ENCODE data around the gene RNASET2.
"Not testable (repeated sequence)": the region's sequence is repeated elsewhere in the genome, so short reads cannot be mapped to it uniquely, and the experiment has no call there.

The RNASET2 gene

DNA sequence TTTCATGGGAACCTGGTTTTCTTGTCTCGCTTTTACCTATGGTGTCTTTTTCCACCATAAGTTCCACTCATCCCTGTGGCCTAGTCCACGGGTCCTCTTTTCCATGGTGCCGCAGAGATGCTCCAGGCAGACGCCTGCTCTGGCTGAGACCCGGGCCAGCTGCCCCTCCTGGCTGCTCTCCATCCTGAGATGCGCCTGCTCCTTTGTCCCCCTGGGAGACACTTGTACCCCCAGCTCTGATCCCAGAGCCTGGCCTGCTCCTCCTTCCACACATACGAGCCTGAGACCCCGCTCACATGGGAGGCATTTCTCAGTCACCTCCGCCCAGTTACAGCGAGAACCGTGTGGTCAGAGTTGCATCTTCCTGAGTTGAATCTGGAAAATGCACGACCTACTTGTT, 29.6 kb downstream of the RNASET2 start:
- no peak for DNase-seq

DNA sequence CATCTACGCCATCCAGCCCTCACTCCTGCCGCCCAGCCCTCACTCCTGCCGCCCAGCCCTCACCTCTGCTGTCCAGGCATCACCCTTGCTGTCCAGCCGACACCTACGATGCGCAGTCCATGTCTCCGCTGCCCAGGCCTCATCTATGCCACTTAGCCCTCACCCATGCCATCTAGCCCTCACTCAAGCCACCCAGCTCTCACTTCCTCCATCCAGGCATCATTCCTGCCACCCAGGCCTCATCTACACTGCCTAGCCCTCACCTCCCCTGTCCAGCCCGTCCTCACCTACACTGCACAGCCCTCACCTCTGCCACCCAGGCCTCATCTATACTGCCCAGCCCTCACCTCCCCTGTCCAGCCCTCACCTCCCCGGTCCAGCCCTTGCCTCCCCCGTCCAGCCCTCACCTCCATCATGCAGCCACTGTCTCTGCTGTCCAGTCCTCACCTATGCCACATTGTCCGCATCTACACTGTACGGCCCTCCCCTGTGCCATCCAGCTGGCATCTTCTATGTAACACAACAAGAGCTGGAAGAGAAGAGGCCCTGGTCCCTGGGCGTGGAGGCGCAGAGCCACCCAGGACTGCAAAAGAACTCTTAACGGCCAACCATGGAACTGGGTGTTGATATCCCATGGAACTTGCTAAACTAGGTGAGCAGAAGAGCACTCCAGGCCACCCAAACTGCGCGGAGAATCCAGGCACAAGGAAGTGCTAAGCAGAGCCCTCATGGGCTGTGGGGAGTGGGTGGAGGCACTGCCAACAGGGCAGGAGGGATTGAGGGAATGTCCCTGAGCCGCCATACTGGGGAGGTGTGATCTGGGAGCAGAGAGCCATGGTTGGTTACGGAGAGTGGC, 31.0 kb downstream of the RNASET2 start:
- no peak for DNase-seq

DNA sequence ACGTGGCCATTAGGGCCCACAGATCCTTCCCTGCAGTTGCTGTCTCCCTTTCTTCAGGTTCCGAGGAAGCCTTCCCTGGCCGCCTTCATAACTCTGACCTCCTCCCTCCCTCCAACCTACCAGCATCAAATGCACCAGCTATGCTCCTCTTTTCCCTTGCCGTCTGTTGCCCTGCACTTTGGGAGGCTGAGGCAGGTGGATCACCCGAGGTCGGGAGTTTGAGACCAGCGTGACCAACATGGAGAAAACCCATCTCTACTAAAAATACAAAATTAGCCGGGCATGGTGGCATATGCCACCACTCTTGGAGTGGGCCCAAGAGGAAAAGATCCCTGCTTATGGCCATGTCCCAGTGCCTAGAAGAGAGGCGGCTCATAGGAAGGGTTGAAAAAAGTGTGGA, 31.8 kb downstream of the RNASET2 start:
- no peak for DNase-seq

DNA sequence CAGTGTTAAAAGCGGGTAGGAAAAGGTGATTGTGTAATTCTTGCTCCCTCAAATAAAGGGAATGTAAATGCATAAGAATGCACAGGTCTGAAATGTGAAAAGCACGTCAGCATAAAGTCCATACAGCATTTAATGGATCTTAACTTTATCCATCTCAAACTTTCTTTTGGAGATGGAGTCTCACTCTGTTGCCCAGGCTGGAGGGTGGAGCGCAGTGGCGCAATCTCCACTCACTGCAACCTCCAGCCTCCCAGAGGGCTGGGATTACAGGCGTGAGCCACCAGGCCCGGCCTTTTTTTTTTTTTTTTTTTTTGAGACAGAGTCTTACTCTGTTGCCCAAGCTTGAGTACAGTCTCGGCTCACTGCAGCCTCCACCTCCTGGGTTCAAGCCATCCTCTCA, 33.4 kb downstream of the RNASET2 start:
- no peak for DNase-seq

DNA sequence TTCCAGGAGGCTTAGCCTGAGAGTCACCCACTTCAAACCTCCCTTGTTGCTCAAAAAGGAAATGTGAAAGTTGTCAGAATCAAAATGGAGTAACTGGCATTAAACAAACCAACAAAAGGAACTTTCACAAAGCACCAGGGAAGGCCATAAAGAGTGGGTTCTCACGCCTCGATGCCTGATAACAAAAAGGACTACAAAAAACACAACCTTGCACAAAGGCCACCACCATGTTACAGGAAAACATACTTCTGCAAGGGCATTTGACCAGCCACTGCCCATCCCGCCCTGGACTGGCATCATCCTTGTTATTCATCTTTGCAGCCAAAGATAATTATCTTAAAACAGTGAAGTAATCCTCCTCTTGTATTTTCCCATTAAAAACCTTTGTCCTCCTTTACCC, 34.8 kb downstream of the RNASET2 start:
- no peak for DNase-seq

DNA sequence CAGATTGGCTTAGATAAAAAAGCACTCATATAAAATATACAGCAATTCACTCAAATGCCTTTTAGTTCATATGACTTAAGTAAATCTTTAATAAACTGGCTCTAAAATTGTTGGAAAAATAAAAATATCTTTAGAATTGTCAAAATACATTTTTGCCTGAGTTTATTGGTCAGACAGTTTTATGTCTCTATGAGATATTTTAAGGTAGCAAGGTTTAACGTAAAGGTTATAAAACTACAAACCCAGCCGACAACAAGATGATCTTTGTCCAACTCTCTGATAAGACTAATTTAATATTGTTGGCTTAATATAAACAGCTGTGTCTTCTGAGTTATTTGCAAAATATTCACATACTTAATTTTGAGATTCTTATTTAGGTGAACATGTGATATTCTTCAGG, 39.5 kb downstream of the RNASET2 start:
- no peak for DNase-seq

DNA sequence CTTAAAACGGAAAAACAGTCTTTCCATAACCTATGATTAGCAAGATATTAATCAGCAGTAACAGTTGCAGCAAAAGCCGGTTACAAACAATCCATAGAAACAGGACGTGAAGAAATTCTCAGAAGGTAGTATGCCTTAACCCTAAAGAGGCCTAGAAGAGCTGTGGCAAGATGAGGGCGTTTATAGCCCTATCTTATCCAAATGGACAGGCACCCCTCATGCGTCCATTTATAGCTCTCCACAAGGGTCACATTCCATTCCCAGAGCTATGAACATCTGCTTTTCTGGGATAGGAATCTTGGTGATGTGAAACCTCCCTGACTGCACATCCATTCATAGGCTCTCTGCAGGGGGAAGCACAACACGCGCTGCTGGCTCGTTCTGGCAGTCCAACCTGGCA, 40.9 kb downstream of the RNASET2 start:
- DNase-seq = not testable (repeated sequence)

DNA sequence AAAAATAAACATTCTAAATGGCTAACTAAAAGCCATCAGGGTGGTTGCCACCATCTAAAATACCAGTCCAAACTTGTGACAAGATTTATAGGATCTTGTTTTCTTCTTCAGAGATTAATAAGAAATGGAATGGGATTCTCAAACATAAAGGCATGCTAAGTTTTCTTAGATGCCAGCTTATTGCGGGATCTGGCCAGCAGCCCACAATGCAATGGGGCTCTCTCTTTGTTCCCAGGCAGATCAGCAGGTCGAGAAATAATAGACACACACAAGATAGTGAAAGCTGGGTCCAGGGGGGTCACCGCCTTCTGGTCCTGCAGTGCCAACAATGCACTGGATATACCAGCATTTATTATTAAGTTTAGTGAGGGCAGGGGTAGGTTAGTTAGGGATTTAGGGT, 41.4 kb downstream of the RNASET2 start:
- DNase-seq = not testable (repeated sequence)

DNA sequence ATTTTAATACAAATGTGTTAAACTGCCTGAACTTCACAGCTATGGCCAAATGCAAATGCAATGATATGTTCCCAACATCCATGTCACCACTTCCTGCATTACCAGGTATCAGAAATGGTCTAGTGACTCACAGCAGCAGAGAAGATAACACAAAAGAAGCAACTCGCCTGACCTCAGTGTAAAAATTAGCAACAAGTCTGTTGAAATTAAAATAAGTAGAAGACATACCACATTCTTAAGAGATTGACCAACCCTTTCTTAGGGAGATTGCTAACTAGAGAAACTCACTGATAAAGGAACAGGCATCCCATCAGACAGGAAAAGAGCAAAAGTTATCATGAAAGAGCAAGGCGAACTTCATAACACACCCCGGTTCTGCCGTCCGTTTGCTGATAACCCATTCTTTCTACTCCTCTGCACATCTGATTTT, 45.1 kb downstream of the RNASET2 start:
- DNase-seq = peak; percentile 68

DNA sequence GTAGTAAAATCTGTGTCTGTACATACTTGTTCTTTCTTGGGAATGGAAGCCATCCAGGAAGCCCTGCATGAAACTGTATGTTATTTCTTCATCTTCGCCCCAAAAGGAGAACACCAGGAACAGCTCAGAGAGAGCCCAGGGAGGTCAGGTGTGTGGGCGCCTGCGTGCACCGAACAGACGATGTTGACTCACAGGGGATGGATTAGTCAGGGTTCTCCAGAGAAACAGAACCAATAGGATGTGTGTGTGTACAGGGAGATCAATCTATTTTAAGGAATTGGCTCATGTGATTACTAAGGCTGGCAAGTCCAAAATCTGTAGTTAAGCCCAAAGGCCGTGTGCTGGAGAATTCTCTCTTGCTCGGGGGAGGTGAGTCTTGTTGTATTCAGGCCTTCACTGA, 45.7 kb downstream of the RNASET2 start:
- peak; percentile 21 for DNase-seq

DNA sequence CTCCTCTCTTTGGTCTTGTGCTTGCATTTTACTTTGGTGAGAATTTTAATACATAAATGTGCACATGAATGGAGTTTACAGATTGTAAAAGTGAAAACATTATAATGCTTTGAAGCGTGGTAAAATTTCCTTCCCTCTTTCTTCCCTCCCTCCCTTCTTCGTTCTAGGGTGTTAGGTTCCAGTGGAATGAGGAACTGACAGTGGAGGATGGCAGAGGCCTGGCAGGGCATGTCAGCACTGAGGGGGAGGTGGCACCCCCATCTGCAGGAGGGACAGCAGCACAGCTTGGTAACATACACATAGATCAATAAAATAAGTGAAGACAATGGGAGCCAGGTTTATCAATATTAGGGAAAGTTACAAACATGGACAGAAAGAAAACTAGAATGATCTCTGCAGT, 47.5 kb downstream of the RNASET2 start:
- DNase-seq = peak; percentile 67

DNA sequence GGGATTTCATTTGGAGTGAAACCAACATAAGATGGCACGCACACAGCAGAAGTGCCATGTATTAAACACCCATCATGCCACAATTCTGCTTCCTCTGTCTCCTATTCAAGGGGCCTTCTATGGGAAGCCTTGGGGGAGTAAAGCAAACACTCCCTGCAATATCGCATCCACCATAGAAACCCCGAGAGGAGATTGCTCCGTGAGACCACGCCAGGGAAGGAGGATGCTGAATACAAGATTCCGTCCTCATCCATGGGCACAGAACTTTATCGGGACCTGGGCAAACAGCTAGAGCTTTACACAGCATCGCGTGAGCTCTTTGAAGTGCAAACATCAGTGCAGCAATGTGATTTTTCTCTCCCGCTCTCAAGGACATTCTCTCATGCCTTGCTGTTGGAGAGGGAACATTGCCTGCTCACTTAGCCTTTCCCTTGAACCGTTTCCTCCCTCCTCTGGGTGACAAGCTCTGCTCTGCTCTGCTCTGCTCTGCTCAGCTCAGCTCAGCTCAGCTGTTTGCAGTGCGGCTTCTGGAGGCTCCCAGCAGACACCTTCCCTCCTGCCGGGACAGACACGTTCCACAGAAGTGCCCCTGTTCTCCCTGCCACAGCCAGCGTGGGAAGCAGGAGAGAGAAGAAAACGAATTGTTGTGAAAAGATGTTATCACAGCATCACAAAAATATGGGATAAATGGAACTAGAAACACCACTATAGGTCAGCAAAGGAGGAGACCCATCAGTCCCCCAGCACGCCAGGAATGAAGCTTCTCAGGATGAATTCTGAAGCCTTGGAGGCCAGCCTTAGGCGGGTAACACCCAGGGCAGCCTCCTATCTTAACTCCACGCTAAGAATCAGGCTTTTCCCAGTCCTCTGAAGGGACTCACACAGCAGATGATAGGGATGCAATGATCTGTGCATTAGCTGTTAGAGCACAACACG, 48.2 kb downstream of the RNASET2 start:
- no peak for DNase-seq

DNA sequence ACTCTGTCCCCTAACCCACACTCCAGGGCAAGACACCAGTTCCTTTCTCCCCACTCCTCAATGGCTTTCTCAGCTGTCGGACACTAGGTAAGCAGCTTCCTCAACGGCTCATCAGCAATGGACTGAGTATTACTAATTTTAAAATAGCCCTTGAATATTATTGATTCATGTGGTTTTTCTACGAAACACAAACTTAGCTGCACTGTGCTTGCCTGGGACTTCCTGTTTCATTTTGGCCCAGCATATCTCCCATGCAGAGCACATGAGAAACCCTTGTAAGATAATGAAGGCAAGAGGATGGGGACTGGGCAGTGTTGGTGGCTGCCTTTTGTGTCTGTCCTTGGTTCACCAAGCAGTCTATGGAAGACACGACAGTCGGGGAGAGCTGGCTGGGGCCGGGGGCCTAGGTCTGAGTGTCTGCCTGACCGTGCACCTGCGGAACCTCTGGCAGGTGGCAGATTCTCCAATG, 48.9 kb downstream of the RNASET2 start:
- DNase-seq = peak; percentile 88

DNA sequence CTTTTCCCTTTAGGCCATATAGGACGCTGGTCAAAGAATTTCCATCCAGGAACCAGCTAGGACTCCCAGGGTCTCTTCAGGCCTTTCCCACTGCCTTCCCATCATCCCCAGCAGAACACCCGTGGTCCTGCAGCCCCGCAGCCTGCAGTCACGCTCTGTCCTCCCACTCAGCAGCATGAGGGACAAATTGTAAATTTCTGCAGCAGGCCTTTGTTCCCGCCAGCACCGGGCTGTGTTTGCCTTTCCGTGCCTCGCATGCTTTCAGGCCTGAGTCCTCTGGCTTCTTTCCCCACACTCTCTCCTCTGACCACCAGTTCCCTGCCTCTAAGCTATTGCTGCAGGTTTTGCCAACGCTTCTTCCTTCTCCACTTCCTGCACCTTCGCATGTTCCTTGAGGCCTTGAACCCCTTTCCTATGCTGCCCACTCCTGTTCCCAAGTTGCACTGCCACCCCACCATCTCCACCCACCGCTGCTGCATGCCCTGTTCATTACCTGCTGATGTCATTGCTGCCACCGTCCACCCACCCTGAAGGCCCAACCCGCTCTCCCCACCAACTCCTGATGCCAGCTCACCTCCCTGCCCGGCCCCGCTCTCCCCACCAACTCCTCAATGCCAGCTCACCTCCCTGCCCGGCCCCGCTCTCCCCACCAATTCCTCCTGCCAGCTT, 49.8 kb downstream of the RNASET2 start:
- no peak for DNase-seq

DNA sequence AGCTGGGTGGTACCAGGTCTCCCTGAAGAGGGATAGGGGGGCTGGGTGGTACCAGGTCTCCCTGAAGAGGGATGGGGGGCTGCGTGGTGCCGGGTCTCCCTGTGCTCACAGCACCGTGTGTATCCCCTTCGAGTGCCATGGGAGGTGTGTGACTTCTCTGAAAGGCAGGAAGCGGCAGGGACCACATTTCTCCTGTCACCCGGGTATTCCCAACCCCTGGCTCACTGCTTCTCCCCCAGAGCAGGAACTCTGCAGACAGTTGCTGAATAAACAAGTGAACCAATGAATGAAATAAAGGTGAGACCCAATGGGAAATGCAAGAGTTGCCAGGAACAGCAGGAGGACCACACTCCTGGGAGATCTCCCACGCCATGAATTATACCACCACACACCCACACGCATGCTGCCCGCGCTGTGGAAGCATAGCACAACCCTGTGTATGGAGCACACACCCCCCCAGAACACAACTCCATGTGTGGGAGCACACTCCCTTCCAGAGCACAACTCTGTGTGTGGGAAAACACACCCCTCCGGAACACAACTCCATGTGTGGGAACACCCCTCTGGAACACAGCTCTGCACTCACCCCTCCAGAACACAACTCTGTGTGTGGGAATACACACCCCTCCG, 50.7 kb downstream of the RNASET2 start:
- no peak for DNase-seq

DNA sequence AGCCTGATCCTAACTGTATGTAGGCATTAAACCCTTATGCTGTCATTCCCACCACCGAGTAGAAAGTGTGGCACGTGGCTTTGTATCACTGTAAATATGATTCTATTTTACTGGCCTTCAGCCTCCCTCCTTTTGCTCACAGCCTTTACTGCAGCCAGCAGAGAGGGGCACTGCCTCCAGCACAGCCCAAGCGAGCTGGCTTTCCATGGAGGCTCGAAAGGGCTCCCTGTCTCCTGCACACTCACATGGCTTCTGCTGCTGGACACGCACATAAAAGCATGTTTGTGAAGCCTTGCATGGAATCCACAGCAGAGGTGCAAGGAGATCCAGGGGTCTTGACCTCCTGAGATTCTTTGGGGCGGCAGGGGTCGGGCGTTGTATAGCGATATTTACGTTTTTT, 51.3 kb downstream of the RNASET2 start:
- no peak for DNase-seq

DNA sequence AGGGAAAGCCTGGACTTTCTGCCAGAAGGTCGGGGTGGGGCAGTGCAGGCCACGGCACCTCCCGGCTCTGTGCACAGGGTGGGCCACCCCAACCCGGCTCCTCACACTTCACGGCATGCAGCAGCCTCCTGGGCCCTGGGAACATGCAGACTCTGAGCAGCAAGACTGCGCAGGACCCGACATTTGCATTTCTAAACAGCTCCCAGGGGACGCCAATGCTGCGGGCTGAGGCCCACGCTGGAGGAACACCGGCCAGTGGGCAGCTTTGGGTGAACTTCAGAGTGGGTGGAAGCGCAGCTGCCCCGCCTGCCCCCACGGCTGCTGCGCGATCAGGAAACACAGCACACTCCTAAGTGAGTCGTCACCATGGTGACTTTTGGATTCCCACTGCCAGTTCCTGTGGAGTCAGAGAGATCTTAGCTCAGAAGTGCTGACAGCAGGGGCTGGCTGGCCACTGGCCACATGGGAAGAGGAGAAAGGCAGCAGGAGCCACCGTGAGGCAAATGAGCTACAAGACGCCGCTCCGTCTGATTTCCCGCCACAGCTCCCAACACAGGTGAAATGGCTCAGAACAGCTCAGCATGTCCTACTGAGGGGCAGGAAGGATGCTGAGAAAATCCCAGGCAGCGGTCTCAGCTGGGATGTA, 52.1 kb downstream of the RNASET2 start:
- no peak for DNase-seq

DNA sequence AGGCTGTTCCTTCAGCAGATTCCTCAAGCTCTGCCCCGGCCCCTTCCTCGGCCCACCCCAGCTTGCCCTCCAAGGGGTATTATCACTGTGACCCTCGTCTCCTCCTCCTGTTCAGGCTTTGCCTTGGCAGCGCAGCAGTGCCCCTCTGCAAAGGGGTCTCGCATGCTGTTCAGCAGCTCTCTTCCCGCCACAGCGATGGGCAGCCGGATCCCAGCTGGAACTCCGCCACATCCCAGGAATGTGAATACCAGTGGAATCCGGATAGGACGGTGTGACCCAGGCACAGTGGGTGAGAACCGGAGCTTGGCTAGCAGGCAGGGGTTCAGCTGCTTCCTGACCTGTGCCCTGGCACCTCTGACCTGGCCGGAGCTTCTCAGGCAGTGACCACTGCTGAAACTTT, 52.9 kb downstream of the RNASET2 start:
- DNase-seq = no peak

DNA sequence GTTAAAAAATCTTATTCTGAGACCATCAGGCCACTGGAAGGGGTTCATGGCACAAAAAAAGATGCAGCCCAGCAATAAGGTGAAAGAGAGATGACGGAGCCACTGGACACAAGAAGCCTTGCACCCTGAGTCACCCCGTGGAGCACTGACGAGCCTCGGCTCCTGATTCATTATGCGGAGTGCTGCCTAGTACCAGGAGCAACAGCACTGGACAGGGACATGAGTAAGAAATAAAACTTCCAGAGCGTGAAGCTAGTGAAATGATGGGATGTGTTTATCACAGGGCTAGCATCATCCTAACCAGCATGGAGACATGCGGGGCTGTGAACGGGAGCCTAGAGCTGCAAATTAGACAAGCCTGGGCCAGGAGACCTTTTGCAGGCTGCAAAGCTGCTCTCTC, 53.3 kb downstream of the RNASET2 start:
- no peak for DNase-seq

DNA sequence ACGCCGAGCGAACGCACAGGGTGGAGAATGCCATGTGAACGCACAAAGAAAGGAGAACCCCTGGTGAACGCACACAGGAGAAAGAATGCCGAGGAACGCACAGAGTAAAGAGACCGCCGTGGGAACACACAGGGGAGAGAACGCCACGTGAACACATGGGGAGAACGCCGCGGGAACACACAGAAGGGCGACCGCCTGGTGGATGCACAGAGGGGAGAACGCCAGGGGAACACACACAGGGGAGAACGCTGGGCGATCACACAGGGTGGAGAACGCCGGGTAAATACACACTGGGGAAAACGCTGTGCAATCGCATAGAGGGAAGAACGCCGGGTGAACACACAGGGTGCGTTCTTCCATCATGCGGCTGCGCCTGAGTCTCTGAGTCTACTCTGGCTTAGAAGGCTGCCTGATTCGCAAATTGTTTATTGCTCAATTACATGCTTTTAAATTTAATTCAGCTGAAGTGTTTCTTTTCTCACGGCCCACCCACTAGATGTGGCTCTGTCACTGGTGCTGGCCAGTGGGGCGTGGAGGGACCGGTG, 54.1 kb downstream of the RNASET2 start:
- DNase-seq = no peak

DNA sequence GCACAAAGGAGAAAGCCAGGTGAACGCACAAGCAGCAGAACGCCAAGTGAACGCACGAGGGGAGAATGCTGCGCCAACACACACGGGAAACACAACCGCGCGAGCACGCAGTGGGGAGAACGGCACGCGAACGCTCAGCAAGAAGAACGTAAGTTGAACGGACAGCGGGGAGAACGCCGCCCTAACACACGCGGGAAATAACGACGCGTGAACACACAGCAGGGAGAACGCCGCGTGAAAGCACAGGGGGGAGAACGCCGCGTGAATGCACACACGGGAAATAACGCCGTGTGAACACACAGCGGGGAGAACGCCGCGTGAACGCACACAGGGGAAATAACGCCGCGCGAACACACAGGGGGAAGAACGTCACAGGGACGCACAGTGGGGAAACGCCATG, 54.7 kb downstream of the RNASET2 start:
- DNase-seq = no peak

All from MV-4-11 (cell line).